ENCODE data around the gene EHBP1L1.

EHBP1L1 gene

DNA sequence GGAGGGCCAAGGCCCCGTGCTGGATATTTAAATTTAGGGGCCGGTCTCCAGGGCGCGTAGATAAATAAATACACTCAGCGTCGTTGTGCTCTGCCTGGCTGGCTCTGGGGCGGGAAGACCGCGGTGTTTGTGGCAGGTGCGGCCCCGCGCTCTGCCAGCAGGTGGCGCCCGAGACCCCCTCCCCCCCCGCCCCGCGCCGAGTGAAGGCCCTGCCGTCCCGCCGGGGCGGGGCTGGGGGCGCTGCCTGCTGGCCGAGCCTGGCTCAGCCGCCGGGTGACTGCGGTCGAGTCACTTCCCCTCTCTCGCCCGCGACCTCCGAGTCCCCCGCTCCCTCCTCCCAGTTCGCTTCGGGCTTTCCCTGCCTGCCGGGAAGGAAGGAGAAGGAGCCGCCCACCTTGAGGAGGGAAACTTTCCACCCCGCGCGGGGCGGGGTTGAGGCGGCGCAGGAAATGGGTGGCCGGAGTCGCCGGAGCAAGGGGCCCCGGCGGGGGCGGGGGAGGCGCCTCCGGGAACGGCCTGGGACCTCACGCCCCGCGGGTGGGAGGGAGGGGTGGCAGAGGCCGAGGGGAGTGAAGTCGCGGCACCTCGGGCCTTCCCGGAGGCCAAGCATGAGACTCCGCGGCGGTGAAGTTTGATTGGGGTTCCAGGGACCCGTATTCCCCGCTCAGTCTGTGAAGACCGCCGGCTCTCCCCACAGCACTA, 1.6 kb upstream of the EHBP1L1 start:
- H3K27ac ChIP-seq (ENCODE audit: low read depth, low read length), result peak overlapping the region; percentile 68
- H3K27me3 ChIP-seq (ENCODE audit: insufficient read depth, low read length), result no peaks in the 10 kb centered on the region
- no peaks in the 10 kb centered on the region for H3K36me3 ChIP-seq (ENCODE audit: insufficient read depth, low read length)
- peak overlapping the region; percentile 92 for H3K4me3 ChIP-seq (ENCODE audit: low read depth, low read length)
- no peak overlapping the region for H2AFZ ChIP-seq (ENCODE audit: low read length, unreplicated experiment)
- peaks cover 48% of the 10 kb centered on the region for H3K79me2 ChIP-seq (ENCODE audit: control insufficient read depth, insufficient read depth, low read length, unreplicated experiment)
- peaks cover 53% of the 10 kb centered on the region for H3K4me1 ChIP-seq (ENCODE audit: control insufficient read depth, insufficient read depth, low read length, unreplicated experiment)

DNA sequence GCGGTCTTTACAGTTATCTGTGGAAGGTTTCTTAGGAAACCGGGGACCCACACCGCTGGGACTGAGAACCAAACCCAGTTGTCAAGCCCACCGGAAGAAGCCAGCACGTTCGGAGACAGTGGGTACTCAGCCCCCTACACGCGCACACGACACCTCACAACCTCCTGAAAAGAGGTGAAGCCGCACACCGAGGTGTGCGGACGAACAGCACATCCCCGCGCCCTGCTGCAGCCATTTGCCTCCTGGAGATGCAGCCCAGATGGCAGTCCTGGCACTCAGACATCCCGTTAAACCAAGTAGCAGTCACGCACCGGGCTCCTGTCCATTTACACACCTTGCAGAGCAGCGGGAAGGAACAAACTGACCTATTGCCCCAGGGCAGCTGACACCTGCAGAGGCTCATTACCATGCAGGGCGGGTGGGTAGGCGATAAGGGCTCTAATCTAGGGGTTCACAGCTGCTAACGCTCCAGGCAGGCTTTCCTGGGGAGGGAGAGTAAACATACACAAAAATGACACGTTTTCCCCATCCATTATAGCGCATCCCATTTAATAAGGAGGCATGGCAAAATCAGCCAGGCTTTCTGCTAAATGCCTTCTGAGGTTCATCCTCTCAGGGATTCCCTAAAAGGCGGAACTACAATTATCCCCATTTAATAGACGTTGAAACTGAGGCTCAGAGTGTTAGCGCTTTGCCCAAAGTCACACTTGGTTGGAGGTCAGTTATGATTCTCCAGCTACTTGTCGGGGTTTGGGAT, 864 bp upstream of the EHBP1L1 start:
- peak overlapping the region; percentile 68 for H3K27ac ChIP-seq (ENCODE audit: low read depth, low read length)
- no peaks in the 10 kb centered on the region for H3K36me3 ChIP-seq (ENCODE audit: insufficient read depth, low read length)
- no peak overlapping the region for H2AFZ ChIP-seq (ENCODE audit: low read length, unreplicated experiment)
- peaks cover 48% of the 10 kb centered on the region for H3K79me2 ChIP-seq (ENCODE audit: control insufficient read depth, insufficient read depth, low read length, unreplicated experiment)
- no peaks in the 10 kb centered on the region for H3K27me3 ChIP-seq (ENCODE audit: insufficient read depth, low read length)
- H3K4me1 ChIP-seq (ENCODE audit: control insufficient read depth, insufficient read depth, low read length, unreplicated experiment), result peaks cover 53% of the 10 kb centered on the region
- H3K4me3 ChIP-seq (ENCODE audit: low read depth, low read length), result peak overlapping the region; percentile 91

DNA sequence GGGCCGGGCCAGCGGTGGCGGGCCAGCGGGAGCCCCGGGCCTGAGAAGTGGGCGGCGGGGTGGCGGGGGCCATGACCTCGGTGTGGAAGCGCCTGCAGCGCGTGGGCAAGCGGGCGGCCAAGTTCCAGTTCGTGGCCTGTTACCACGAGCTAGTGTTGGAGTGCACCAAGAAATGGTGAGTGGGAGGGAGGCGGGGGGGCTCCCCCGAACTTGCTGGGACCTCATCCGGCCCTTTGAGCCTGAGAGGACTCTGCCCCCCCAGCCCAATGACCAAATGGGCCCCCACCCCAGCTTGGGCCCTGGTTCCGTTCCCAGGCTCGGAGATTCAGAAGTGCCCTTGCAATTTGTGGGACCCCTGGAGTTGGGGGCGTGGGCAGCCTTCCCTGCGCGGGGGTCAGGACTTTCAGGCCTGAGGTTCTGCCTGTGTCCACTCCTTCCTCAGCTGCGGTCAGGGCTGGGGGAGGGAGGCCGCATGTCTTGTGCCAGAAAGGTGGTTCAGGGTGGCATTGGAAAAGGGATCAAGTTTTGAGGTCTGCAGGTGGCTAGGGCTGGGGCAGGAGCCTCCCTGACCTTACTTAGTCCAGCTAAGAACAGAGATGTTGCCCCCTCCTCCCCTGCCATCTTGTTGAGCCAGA, 496 bp downstream of the EHBP1L1 start:
- Histone ChIP-seq H3K4me3 (ENCODE audit: low read depth, low read length) (peak overlapping the region; percentile 91), H3K36me3 (ENCODE audit: insufficient read depth, low read length) (peaks cover 10% of the 10 kb centered on the region; the same call in 1 of the 2 replicates), H3K4me1 (ENCODE audit: control insufficient read depth, insufficient read depth, low read length, unreplicated experiment) (peaks cover 48% of the 10 kb centered on the region), H3K79me2 (ENCODE audit: control insufficient read depth, insufficient read depth, low read length, unreplicated experiment) (peaks cover 37% of the 10 kb centered on the region), H2AFZ (ENCODE audit: low read length, unreplicated experiment) (peak overlapping the region; percentile 33), H3K27me3 (ENCODE audit: insufficient read depth, low read length) (no peaks in the 10 kb centered on the region), H3K27ac (ENCODE audit: low read depth, low read length) (peak overlapping the region; percentile 73)

DNA sequence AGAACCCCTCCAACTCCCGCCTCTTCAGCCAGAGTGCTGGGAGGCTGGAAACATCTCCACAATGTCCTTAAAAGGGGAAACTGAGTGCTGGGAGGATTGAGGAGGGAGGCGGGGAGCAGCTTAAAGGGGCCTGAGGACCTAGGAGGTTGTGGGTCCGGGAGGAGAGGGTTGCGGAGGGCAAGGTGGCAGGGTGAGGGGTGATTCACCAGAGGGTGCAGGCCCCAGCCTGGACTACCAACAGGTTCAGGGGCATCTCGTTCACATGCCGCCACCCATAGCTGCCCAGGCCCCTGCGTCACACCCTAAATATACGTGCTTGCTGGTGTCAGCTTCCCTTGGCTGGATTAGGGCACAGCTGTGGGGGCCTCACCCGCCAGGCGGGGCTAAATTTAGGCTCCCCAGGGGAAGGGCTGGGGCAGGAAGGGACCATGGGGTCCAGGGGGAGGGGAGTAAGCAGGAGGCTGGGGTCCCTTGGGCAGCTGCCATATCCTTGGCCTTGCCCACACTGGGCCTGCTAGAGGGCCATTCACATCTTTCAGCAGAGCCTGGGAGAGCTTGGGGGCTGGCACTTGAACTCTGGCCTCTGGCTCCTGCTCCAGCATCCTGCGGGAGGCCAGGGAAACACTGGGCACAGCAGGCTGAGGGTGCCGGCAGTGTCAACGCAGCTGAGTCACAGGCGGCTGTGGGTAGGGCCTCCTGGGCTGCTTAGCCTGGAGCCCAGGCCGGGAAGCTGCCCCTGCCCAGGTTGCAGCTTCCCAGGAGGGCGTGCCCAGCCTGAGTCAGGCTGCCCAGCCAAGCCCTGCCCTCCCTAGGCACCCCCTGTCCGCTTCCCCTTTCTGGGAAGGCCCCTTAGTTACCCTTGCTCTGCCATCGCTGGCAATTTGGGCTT, 1.3 kb downstream of the EHBP1L1 start:
- Histone ChIP-seq H2AFZ (ENCODE audit: low read length, unreplicated experiment) (no peak overlapping the region), H3K4me3 (ENCODE audit: low read depth, low read length) (peak overlapping the region; percentile 91), H3K79me2 (ENCODE audit: control insufficient read depth, insufficient read depth, low read length, unreplicated experiment) (peaks cover 31% of the 10 kb centered on the region), H3K27ac (ENCODE audit: low read depth, low read length) (peak overlapping the region; percentile 73), H3K27me3 (ENCODE audit: insufficient read depth, low read length) (no peaks in the 10 kb centered on the region), H3K36me3 (ENCODE audit: insufficient read depth, low read length) (peaks cover 10% of the 10 kb centered on the region; the same call in 1 of the 2 replicates), H3K4me1 (ENCODE audit: control insufficient read depth, insufficient read depth, low read length, unreplicated experiment) (peaks cover 41% of the 10 kb centered on the region)

DNA sequence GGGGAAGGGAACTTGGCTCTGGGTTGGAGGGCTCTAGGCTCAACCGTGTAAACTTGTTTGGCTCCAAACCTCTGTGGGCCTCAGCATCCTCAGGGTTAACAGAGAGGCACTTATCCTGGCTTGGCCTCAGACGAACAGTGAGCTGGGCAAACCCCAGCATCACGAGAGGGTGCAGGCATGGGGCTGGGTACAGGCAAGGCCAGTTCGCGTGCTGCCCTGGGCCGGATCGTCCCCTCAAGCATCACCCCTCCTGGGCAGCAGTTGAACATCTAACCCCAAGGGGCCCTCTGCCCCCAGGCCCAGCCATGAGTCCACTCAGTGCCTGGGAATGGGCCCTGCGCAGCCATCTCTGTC, 1.9 kb downstream of the EHBP1L1 start:
- Histone ChIP-seq H3K36me3 (ENCODE audit: insufficient read depth, low read length) (peaks cover 13% of the 10 kb centered on the region; the same call in 1 of the 2 replicates), H3K4me3 (ENCODE audit: low read depth, low read length) (peak overlapping the region; percentile 91), H3K27ac (ENCODE audit: low read depth, low read length) (peak overlapping the region; percentile 73)

DNA sequence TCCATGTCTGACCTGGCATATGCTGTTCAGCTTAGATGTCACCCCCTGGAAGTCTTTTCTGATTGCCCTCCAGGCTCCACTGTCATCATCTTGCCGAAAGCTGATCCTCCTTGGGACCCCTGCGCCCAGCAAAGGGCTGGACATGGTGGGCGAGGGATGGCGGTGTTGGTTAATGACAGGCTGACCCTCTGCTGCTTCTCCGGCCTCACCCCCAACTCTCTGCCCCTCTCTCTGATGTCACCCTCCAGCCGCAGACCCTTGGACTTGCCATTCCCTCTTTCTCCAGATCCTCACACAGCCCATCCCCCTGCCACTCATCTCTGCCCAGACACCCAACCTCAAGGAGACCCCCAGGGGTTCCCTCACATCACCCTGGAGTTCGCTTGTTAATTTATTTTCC, 2.3 kb downstream of the EHBP1L1 start:
- H3K27me3 ChIP-seq (ENCODE audit: insufficient read depth, low read length), result no peaks in the 10 kb centered on the region
- peaks cover 38% of the 10 kb centered on the region for H3K4me1 ChIP-seq (ENCODE audit: control insufficient read depth, insufficient read depth, low read length, unreplicated experiment)
- peaks cover 23% of the 10 kb centered on the region for H3K79me2 ChIP-seq (ENCODE audit: control insufficient read depth, insufficient read depth, low read length, unreplicated experiment)
- H3K36me3 ChIP-seq (ENCODE audit: insufficient read depth, low read length), result peaks cover 13% of the 10 kb centered on the region; the same call in 1 of the 2 replicates
- peak overlapping the region; percentile 73 for H3K27ac ChIP-seq (ENCODE audit: low read depth, low read length)
- no peak overlapping the region; the same call in 1 of the 2 replicates for H3K4me3 ChIP-seq (ENCODE audit: low read depth, low read length)
- no peak overlapping the region for H2AFZ ChIP-seq (ENCODE audit: low read length, unreplicated experiment)

More for the DNA sequence above, 1.9 kb downstream of the EHBP1L1 start:
- Histone ChIP-seq H3K4me1 (ENCODE audit: control insufficient read depth, insufficient read depth, low read length, unreplicated experiment) (peaks cover 40% of the 10 kb centered on the region), H3K27me3 (ENCODE audit: insufficient read depth, low read length) (no peaks in the 10 kb centered on the region), H3K79me2 (ENCODE audit: control insufficient read depth, insufficient read depth, low read length, unreplicated experiment) (peaks cover 26% of the 10 kb centered on the region), H2AFZ (ENCODE audit: low read length, unreplicated experiment) (no peak overlapping the region)

DNA sequence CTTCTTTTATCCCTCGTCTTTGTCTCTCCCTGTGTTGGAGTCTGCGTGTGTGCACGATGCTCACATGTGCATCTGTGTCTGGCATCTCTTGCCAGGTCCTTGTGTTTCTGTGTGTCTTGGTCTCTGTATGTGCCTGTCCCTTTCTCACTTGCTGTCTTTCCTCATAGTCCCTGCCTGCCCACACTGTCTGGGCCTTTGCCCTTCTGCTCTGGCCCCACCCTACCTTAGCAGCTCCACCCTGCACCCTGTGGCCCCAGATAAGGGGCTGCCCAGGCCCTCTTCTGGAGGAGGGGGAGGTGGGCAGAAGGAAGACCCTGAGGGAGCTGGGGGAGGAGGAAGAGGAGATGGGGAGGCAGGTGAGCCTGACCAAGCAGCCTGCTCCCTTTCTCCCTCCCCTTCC, 2.8 kb downstream of the EHBP1L1 start:
- Histone ChIP-seq H3K4me3 (ENCODE audit: low read depth, low read length) (no peak overlapping the region), H2AFZ (ENCODE audit: low read length, unreplicated experiment) (no peak overlapping the region), H3K36me3 (ENCODE audit: insufficient read depth, low read length) (peaks cover 13% of the 10 kb centered on the region; the same call in 1 of the 2 replicates), H3K4me1 (ENCODE audit: control insufficient read depth, insufficient read depth, low read length, unreplicated experiment) (peaks cover 33% of the 10 kb centered on the region), H3K79me2 (ENCODE audit: control insufficient read depth, insufficient read depth, low read length, unreplicated experiment) (peaks cover 20% of the 10 kb centered on the region), H3K27ac (ENCODE audit: low read depth, low read length) (no peak overlapping the region), H3K27me3 (ENCODE audit: insufficient read depth, low read length) (no peaks in the 10 kb centered on the region)

DNA sequence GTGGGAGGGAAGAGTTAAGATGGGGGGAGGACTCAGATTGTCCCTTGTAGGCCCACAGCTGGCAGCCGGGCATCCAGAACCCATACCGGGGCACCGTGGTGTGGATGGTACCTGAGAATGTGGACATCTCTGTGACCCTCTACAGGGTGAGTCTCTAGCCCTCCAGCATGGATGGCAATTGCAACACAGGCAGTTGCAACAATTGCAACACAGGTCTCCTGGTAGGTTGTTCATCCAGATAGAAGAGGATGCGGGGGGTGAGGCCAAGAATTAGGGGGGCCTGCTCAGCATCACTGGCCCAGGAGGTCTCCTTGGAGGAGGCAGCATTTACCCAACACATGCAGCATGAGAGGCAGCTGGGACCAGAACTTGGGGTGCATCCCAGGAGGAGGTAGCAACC, 3.4 kb downstream of the EHBP1L1 start:
- H3K79me2 ChIP-seq (ENCODE audit: control insufficient read depth, insufficient read depth, low read length, unreplicated experiment), result peaks cover 20% of the 10 kb centered on the region
- H3K27me3 ChIP-seq (ENCODE audit: insufficient read depth, low read length), result no peaks in the 10 kb centered on the region
- peaks cover 17% of the 10 kb centered on the region; the same call in 1 of the 2 replicates for H3K36me3 ChIP-seq (ENCODE audit: insufficient read depth, low read length)
- H3K4me3 ChIP-seq (ENCODE audit: low read depth, low read length), result no peak overlapping the region
- H3K27ac ChIP-seq (ENCODE audit: low read depth, low read length), result no peak overlapping the region
- H2AFZ ChIP-seq (ENCODE audit: low read length, unreplicated experiment), result no peak overlapping the region
- H3K4me1 ChIP-seq (ENCODE audit: control insufficient read depth, insufficient read depth, low read length, unreplicated experiment), result peaks cover 30% of the 10 kb centered on the region

DNA sequence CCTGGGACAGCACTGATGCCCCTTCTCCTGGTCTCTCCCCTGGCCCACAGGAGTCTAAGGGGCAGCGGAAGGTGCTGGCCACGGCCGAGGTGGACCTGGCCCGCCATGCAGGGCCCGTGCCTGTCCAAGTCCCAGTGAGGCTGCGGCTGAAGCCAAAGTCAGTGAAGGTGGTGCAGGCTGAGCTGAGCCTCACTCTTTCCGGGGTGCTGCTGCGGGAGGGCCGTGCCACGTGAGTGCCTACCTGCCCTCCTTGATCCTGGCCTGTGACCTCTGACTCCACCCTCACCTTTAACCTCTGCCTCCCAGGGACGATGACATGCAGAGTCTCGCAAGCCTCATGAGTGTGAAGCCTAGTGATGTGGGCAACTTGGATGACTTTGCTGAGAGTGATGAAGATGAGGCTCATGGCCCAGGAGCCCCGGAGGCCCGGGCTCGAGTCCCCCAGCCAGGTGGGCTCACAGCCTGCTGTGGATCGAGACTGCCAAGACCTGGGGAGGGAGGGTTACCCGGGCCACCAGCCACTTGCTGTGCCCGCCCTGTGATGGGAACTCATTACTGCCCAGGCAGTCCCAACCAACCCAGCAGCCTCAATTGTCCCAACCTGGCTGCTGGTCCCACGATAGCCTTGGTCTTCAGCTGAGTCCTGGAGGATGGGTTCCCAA, 4.3 kb downstream of the EHBP1L1 start:
- no peak overlapping the region for H3K4me3 ChIP-seq (ENCODE audit: low read depth, low read length)
- no peaks in the 10 kb centered on the region for H3K27me3 ChIP-seq (ENCODE audit: insufficient read depth, low read length)
- H3K4me1 ChIP-seq (ENCODE audit: control insufficient read depth, insufficient read depth, low read length, unreplicated experiment), result peaks cover 25% of the 10 kb centered on the region
- peaks cover 17% of the 10 kb centered on the region; the same call in 1 of the 2 replicates for H3K36me3 ChIP-seq (ENCODE audit: insufficient read depth, low read length)
- no peak overlapping the region for H3K27ac ChIP-seq (ENCODE audit: low read depth, low read length)
- H2AFZ ChIP-seq (ENCODE audit: low read length, unreplicated experiment), result no peak overlapping the region
- H3K79me2 ChIP-seq (ENCODE audit: control insufficient read depth, insufficient read depth, low read length, unreplicated experiment), result peaks cover 20% of the 10 kb centered on the region

Data from ACC112 (cell line).